Glutamatergic neuron (in vitro differentiated cells): Measurements from ENCODE around the gene HOXB1. TPM values are rescaled to one million over a fixed set of nuclear protein-coding genes. Genes with fewer than 3 reads are reported as not detected.

Source experiments
- DNase-seq: peaks from one replicate; pipeline ENCODE4 v3.0.0; 2022
- H3K27ac Mint-ChIP-seq: one replicate; pipeline ENCODE4 v1.8.0; 2020; ENCODE audit warnings: mild to moderate bottlenecking, mixed read lengths, inconsistent platforms; ENCODE audit not compliant: unreplicated experiment
- H3K27me3 Mint-ChIP-seq: one replicate; pipeline ENCODE4 v1.8.0; 2020; ENCODE audit warnings: mild to moderate bottlenecking, moderate library complexity, mixed read lengths, inconsistent platforms; ENCODE audit not compliant: unreplicated experiment
- H3K36me3 Mint-ChIP-seq: one replicate; pipeline ENCODE4 v1.8.0; 2020; ENCODE audit warnings: mild to moderate bottlenecking, mixed read lengths, inconsistent platforms; ENCODE audit not compliant: unreplicated experiment
- H3K4me1 Mint-ChIP-seq: one replicate; pipeline ENCODE4 v1.8.0; 2020; ENCODE audit warnings: mild to moderate bottlenecking, low read depth, mixed read lengths, inconsistent platforms; ENCODE audit not compliant: unreplicated experiment
- H3K4me3 Mint-ChIP-seq: one replicate; pipeline ENCODE4 v1.8.0; 2020; ENCODE audit warnings: mild to moderate bottlenecking, mixed read lengths, inconsistent platforms; ENCODE audit not compliant: unreplicated experiment
- H3K9me3 Mint-ChIP-seq: one replicate; pipeline ENCODE4 v1.8.0; 2020; ENCODE audit warnings: mild to moderate bottlenecking, moderate library complexity, mixed read lengths, inconsistent platforms; ENCODE audit not compliant: unreplicated experiment
- CTCF ChIP-seq: fragments of 200-600 bp; sonication (generic); IDR thresholded peaks from one replicate; pipeline ENCODE4 v1.5.0; 2021; ENCODE audit not compliant: partially characterized antibody, unreplicated experiment
- total RNA-seq: library from RNA; stranded (reverse); fragmentation: NEBNext Ultra II Directional; extraction: Animal tissue kit (Norgen Biotek cat#: 25700); gene quantifications from one replicate; pipeline ENCODE4 v1.2.1, GENCODE V29; 2021; ENCODE audit not compliant: unreplicated experiment

The HOXB1 gene
- total RNA-seq, 1 donor from 2014 or later: not detected

GRCh38 chr17:48577946-48578615 is 47.3 kb upstream of the HOXB1 start, which contains the start of gene HOXB4:
Gene HOXB4, minus strand, starts transcription at chr17:48578350. Its CDS starts 31 bp downstream, at chr17:48578319.
- Mint-ChIP-seq H3K4me3 (peak within 1 kb of the TSS; percentile 15), H3K27me3 (peaks cover 60% of the 10 kb centered on the region), H3K9me3 (peaks cover 21% of the 10 kb centered on the region), H3K36me3 (no peaks in the 10 kb centered on the region), H3K4me1 (no peaks in the 10 kb centered on the region), H3K27ac (no peak within 1 kb of the TSS)
- DNase-seq: peak; percentile 54
- no peak for TF ChIP-seq CTCF

DNA sequence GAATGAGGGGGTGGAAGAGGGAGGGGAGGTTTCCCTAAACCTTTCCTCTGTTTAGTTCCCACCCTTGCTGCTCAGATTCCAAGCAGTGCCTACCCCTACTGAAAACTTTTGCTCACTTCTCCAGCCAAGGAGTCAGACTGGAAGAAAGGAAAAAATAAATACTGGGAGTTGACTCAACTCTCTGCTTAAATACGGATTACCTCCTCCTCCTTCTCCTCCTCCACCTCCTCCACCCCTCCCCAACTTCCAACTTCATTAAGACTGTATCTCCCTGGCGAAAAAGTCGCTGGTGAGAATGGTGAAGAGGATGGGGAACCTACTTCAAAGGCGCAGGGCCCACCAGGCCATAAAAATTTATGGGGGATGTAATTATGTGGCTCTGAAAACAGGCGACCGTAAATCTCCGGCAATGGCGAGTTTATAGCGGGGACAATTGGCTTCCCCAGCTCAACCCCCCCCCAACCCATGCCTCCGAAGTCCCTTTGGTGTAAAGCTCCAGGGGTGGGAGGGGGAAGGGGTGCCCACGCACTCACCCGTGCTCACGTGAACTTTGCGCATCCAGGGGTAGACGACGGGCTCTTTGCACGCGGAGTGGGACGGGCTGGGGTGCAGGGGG is 46.6 kb upstream of the HOXB1 start:
- peaks cover 54% of the 10 kb centered on the region for H3K27me3 Mint-ChIP-seq
- no peak overlapping the region for H3K27ac Mint-ChIP-seq
- DNase-seq: no peak
- no peak for TF ChIP-seq CTCF
- no peaks in the 10 kb centered on the region for H3K4me1 Mint-ChIP-seq
- no peak overlapping the region for H3K4me3 Mint-ChIP-seq
- H3K36me3 Mint-ChIP-seq: no peaks in the 10 kb centered on the region
- H3K9me3 Mint-ChIP-seq: peaks cover 19% of the 10 kb centered on the region

- DNase-seq: no peak
- Mint-ChIP-seq H3K4me3 (no peak overlapping the region), H3K27ac (no peak overlapping the region), H3K4me1 (no peaks in the 10 kb centered on the region), H3K27me3 (peaks cover 53% of the 10 kb centered on the region), H3K36me3 (no peaks in the 10 kb centered on the region), H3K9me3 (peaks cover 17% of the 10 kb centered on the region)
- no peak for TF ChIP-seq CTCF
Measured at GRCh38 chr17:48576479-48577309, 45.9 kb upstream of the HOXB1 start.

DNA sequence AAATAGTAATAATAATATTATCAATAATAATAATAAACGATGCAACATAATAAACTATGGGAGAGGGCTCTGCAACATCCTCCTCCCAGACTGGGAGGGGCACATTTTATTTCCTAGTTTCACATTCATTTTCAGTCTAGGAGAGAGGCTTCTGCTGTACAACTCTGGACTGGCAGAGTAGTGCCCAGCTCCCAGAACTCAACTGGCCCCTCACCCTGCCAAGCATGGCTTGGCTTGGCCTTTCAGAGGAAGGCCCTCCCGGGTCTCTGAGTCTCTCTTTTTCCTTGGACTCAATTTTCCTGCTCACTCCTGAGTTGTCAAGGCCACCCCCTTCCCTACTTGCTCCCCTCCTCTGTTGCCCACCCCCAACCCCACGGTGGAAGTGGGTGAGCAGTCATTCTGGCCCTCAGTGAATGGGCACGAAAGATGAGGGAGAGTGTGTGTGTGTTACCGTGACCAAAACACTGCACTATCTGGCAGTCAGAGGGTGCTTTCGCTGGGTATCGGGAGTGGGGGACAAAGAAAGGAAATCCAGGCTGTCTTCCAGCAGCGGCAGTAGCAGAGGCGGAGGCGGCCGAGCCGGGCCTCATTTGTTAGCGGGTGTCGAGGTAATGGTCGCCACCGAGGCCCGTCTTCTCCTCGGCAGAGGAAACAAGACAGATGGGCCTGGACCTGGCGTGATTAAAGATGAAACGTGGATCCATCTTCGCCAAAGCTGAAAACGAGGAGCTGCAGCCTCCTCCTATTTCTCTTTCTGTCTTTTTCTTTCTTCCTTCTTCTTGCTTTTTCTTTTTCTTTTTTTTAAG is 45.1 kb upstream of the HOXB1 start:
- Mint-ChIP-seq H3K36me3 (no peaks in the 10 kb centered on the region), H3K27ac (no peak overlapping the region), H3K27me3 (peaks cover 54% of the 10 kb centered on the region), H3K4me1 (no peaks in the 10 kb centered on the region), H3K9me3 (peaks cover 17% of the 10 kb centered on the region), H3K4me3 (no peak overlapping the region)
- DNase-seq: no peak
- no peak for TF ChIP-seq CTCF
